ENCODE measurements around the gene FGF1. TPM values are rescaled to one million over a fixed set of nuclear protein-coding genes. Genes with fewer than 3 reads are reported as not detected.

FGF1 gene
- total RNA-seq, 4 donors from 2014 or later: 0.75 to 5.9 (median 4.8) TPM

- TF ChIP-seq CTCF (IDR thresholded peaks at IDR 0.05; ENCODE audit: low read depth): no peak
Measured at GRCh38 chr5:142642427-142642826, 43.5 kb downstream of the FGF1 start.

- TF ChIP-seq CTCF (IDR thresholded peaks at IDR 0.05; ENCODE audit: low read depth): no peak
Measured at GRCh38 chr5:142641711-142642110, 44.2 kb downstream of the FGF1 start.

GRCh38 chr5:142640316-142641005, 45.4 kb downstream of the FGF1 start:
- no peak for TF ChIP-seq CTCF (IDR thresholded peaks at IDR 0.05; ENCODE audit: low read depth)

- no peak for TF ChIP-seq CTCF (IDR thresholded peaks at IDR 0.05; ENCODE audit: low read depth)
Measured at GRCh38 chr5:142639455-142639854, 46.4 kb downstream of the FGF1 start.

GRCh38 chr5:142637871-142638270, 48.0 kb downstream of the FGF1 start:
- no peak for TF ChIP-seq CTCF (IDR thresholded peaks at IDR 0.05; ENCODE audit: low read depth)

GRCh38 chr5:142636698-142637324, 49.1 kb downstream of the FGF1 start:
- TF ChIP-seq CTCF (IDR thresholded peaks at IDR 0.05; ENCODE audit: low read depth): no peak

GRCh38 chr5:142636093-142636492, 49.8 kb downstream of the FGF1 start:
- no peak for TF ChIP-seq CTCF (IDR thresholded peaks at IDR 0.05; ENCODE audit: low read depth)

All from subcutaneous adipose tissue (tissue), 4 donors.